Mesendoderm (in vitro differentiated cells): ENCODE results near the gene MTF2.
"Not testable (repeated sequence)": the region's sequence is repeated elsewhere in the genome, so short reads cannot be mapped to it uniquely, and the experiment has no call there.

Experiments used
- DNase-seq: peaks from one replicate; pipeline ENCODE4 v3.0.0; 2013
- H2AK5ac ChIP-seq: 2 replicates; pipeline ENCODE4 v1.6.1; 2013; ENCODE audit warnings: low read length, inconsistent platforms
- H2BK120ac ChIP-seq: 2 replicates; pipeline ENCODE4 v1.6.1; 2013; ENCODE audit warnings: low read depth, mild to moderate bottlenecking, low read length, moderate library complexity, mixed read lengths
- H2BK15ac ChIP-seq: replicated peaks from 2 replicates; pipeline ENCODE4 v1.6.1; 2013; ENCODE audit warnings: low read depth, mild to moderate bottlenecking, moderate library complexity
- H2BK5ac ChIP-seq: 2 replicates; pipeline ENCODE4 v1.6.1; 2013; ENCODE audit warnings: low read length, inconsistent platforms
- H3K18ac ChIP-seq: 2 replicates; pipeline ENCODE4 v1.6.1; 2013; ENCODE audit warnings: mild to moderate bottlenecking, low read length, mixed read lengths
- H3K23ac ChIP-seq: one replicate; pipeline ENCODE4 v1.6.1; 2013; ENCODE audit warnings: low read length
- H3K27ac ChIP-seq: 2 replicates; pipeline ENCODE4 v1.5.1; 2013; ENCODE audit warnings: low read depth, mild to moderate bottlenecking, inconsistent platforms, low read length, moderate library complexity
- H3K27me3 ChIP-seq: 2 replicates; pipeline ENCODE4 v1.6.1; 2013; ENCODE audit warnings: low read length, control low read depth, mild to moderate bottlenecking, inconsistent platforms; ENCODE audit not compliant: insufficient read depth, poor library complexity
- H3K36me3 ChIP-seq: 2 replicates; pipeline ENCODE4 v1.6.1; 2013; ENCODE audit warnings: low read length, inconsistent platforms; ENCODE audit not compliant: control insufficient read depth, insufficient read depth
- H3K4ac ChIP-seq: one replicate; pipeline ENCODE4 v1.6.1; 2013; ENCODE audit warnings: low read depth, mild to moderate bottlenecking, low read length, moderate library complexity
- H3K4me1 ChIP-seq: 2 replicates; pipeline ENCODE4 v1.6.1; 2013; ENCODE audit warnings: low read depth, low read length, inconsistent platforms; ENCODE audit not compliant: control insufficient read depth
- H3K4me2 ChIP-seq: 2 replicates; pipeline ENCODE4 v1.6.1; 2013; ENCODE audit warnings: low read length
- H3K4me3 ChIP-seq: 2 replicates; pipeline ENCODE4 v1.5.1; 2013; ENCODE audit warnings: mild to moderate bottlenecking, low read length
- H3K56ac ChIP-seq: one replicate; pipeline ENCODE4 v1.6.1; 2013; ENCODE audit warnings: low read length
- H3K79me1 ChIP-seq: 2 replicates; pipeline ENCODE4 v1.6.1; 2013; ENCODE audit warnings: low read length, inconsistent platforms
- H3K79me2 ChIP-seq: 2 replicates; pipeline ENCODE4 v1.6.1; 2013; ENCODE audit warnings: mild to moderate bottlenecking, low read length; ENCODE audit not compliant: control insufficient read depth, insufficient read depth
- H3K9ac ChIP-seq: 2 replicates; pipeline ENCODE4 v1.6.1; 2013; ENCODE audit warnings: low read length, inconsistent platforms
- H4K5ac ChIP-seq: one replicate; pipeline ENCODE4 v1.6.1; 2013; ENCODE audit warnings: low read length
- H4K8ac ChIP-seq: one replicate; pipeline ENCODE4 v1.6.1; 2013; ENCODE audit warnings: low read depth, mild to moderate bottlenecking, control low read depth, low read length, moderate library complexity
- WGBS: extraction: QIAGEN DNeasy Blood & Tissue Kit; methylation state at CpG from one replicate; pipeline ENCODE4 v1.1.7; 2013; ENCODE audit warnings: low lambda C conversion rate, missing lambda C conversion rate; ENCODE audit not compliant: insufficient coverage; ENCODE audit errors: extremely low coverage; 5-methylcytosine and 5-hydroxymethylcytosine counted together

MTF2 gene

DNA sequence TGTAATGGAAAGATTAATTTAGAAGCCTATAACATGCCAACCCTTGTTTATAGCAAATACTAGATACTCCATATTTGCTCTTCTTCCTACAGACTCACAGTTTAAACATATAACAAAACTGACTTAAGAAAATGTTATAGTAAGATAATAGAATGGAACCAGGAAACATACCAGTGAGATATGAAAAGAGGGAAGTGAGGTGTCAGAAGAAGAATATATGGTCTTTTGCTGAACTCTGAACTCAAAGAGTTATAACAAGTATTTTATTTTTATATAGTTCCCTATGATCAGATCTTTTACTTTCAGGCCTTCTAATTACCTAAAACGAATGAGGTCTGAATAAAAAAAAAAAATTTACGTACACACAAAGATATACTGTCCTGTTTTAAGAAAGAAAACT is 80.3 kb downstream of the MTF2 start:
- Histone ChIP-seq H2BK5ac (no peak overlapping the region), H3K23ac (no peak overlapping the region), H3K4ac (no peak overlapping the region), H2BK15ac (no peak overlapping the region), H3K79me2 (peaks cover 1% of the 10 kb centered on the region), H3K9ac (no peak overlapping the region), H3K36me3 (no peaks in the 10 kb centered on the region), H3K27ac (no peak overlapping the region), H3K79me1 (peaks cover 3% of the 10 kb centered on the region), H3K18ac (no peak overlapping the region), H4K5ac (no peak overlapping the region), H4K8ac (no peak overlapping the region), H3K27me3 (no peaks in the 10 kb centered on the region), H3K4me3 (no peak overlapping the region), H3K4me2 (no peak overlapping the region), H2BK120ac (no peak overlapping the region), H3K56ac (no peak overlapping the region), H2AK5ac (no peak overlapping the region), H3K4me1 (no peaks in the 10 kb centered on the region)
- DNase-seq, result no peak
- no CpG with 5 or more reads among the region's 2 CpGs for WGBS

DNA sequence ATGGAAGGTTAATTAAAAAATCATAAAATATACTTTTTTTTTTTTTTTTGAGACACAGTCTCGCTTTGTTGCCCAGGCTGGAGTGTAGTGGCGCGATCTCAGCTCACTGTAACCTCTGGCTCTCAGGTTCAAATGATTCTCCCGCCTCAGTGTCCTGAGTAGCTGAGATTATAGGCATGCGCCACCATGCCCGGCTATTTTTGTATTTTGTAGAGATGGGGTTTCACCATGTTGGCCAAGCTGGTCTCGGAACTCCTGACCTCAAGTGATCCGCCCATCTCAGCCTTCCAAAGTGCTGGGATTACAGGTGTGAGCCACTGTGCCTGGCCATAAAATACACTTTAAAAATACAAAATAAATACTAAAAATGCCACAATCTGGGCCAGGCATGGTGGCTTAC is 84.2 kb downstream of the MTF2 start:
- not testable (repeated sequence) for H3K27me3 ChIP-seq, H3K4me1 ChIP-seq, H3K36me3 ChIP-seq, H2BK15ac ChIP-seq, H2BK120ac ChIP-seq, H3K9ac ChIP-seq, H4K8ac ChIP-seq, H4K5ac ChIP-seq, H3K4me3 ChIP-seq, H3K27ac ChIP-seq, H3K56ac ChIP-seq, H2BK5ac ChIP-seq, H3K4ac ChIP-seq, H3K18ac ChIP-seq, DNase-seq, H3K4me2 ChIP-seq, H3K23ac ChIP-seq, H2AK5ac ChIP-seq, H3K79me2 ChIP-seq, H3K79me1 ChIP-seq
- WGBS, result no CpG with 5 or more reads among the region's 8 CpGs

DNA sequence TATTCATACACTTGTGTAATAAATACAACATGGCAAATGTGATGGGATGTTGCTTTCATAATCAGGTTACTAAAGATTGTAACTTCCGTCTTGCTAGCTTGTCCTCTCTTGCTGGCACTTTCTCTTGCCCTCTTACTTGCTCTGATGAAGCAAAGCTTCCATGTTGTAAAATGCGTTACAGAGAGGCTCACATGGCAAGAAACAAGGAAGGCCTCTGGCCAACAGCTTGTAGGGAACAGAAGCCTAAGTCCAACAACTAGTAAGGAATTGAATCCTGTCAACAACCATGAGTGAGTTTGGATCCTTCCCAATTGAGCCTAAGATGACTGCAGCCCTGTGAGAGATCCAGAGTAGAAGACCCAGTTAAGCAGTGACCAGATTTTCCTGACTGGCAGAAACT is 85.7 kb downstream of the MTF2 start:
- Histone ChIP-seq H3K36me3 (no peaks in the 10 kb centered on the region), H3K79me1 (peaks cover 7% of the 10 kb centered on the region), H3K4me1 (no peaks in the 10 kb centered on the region), H3K27ac (no peak overlapping the region), H3K4ac (no peak overlapping the region), H2BK5ac (no peak overlapping the region), H3K27me3 (no peaks in the 10 kb centered on the region), H3K18ac (no peak overlapping the region), H4K5ac (no peak overlapping the region), H3K4me3 (no peak overlapping the region), H3K56ac (no peak overlapping the region), H2BK120ac (no peak overlapping the region), H3K79me2 (peaks cover 4% of the 10 kb centered on the region), H2AK5ac (no peak overlapping the region), H4K8ac (no peak overlapping the region), H3K9ac (no peak overlapping the region), H2BK15ac (no peak overlapping the region), H3K23ac (no peak overlapping the region), H3K4me2 (no peak overlapping the region)
- no peak for DNase-seq
- no CpG with 5 or more reads among the region's 2 CpGs for WGBS

DNA sequence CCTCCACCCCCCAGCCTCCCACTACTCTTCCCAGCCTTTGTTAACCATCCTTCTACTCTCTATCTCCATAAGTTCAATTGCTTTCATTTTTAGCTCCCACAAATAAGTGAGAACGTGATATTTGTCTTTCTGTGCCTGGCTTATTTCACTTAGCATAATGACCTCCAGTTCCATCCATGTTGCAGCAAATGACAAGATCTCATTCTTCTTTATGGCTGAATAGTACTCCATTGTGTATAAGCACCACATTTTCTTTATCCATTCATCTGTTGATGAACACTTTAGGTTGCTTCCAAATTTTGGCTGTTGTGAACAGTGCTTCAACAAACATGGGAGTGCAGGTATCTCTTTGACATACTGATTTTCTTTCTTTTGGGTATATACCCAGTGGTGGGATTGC is 86.8 kb downstream of the MTF2 start:
- H4K8ac ChIP-seq, H3K36me3 ChIP-seq, H3K79me2 ChIP-seq, H3K56ac ChIP-seq, H3K79me1 ChIP-seq, H3K27me3 ChIP-seq, DNase-seq, H3K18ac ChIP-seq, H3K4me1 ChIP-seq, H4K5ac ChIP-seq, H3K4ac ChIP-seq, H2BK120ac ChIP-seq, H3K23ac ChIP-seq, H3K4me3 ChIP-seq, H2AK5ac ChIP-seq, H2BK15ac ChIP-seq, H3K9ac ChIP-seq, H3K4me2 ChIP-seq, H3K27ac ChIP-seq, H2BK5ac ChIP-seq: not testable (repeated sequence)
- no CpG with 5 or more reads among the region's 1 CpG for WGBS

DNA sequence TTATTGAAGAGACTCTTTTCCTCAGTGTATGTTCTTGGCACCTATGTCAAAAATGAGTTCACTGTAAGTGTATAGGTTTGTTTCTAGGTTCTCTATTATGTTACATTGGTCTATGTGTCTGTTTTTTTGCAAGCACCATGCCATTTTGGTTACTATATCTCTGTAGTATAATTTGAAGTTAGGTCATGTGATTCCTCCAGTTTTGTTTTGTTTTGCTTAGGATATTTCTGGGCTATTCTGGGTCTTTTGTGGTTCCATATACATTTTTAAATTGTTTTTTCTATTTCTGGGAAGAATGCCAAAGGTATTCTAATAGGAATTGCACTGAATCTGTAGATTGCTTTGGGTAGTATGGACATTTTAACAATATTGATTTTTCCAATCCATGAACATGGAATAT is 87.9 kb downstream of the MTF2 start:
- H2BK120ac ChIP-seq, result no peak overlapping the region
- no peak overlapping the region for H3K27ac ChIP-seq
- DNase-seq, result no peak
- H4K8ac ChIP-seq, result no peak overlapping the region
- H3K56ac ChIP-seq, result no peak overlapping the region
- H3K36me3 ChIP-seq, result no peaks in the 10 kb centered on the region
- H2BK5ac ChIP-seq, result no peak overlapping the region
- H3K79me1 ChIP-seq, result peaks cover 4% of the 10 kb centered on the region
- H3K27me3 ChIP-seq, result no peaks in the 10 kb centered on the region
- H3K4ac ChIP-seq, result no peak overlapping the region
- no peak overlapping the region for H4K5ac ChIP-seq
- no peak overlapping the region for H3K4me2 ChIP-seq
- H2BK15ac ChIP-seq, result no peak overlapping the region
- H3K18ac ChIP-seq, result no peak overlapping the region
- H3K23ac ChIP-seq, result no peak overlapping the region
- H3K4me1 ChIP-seq, result no peaks in the 10 kb centered on the region
- no peak overlapping the region for H3K4me3 ChIP-seq
- H3K79me2 ChIP-seq, result peaks cover 6% of the 10 kb centered on the region
- H3K9ac ChIP-seq, result no peak overlapping the region
- H2AK5ac ChIP-seq, result no peak overlapping the region

DNA sequence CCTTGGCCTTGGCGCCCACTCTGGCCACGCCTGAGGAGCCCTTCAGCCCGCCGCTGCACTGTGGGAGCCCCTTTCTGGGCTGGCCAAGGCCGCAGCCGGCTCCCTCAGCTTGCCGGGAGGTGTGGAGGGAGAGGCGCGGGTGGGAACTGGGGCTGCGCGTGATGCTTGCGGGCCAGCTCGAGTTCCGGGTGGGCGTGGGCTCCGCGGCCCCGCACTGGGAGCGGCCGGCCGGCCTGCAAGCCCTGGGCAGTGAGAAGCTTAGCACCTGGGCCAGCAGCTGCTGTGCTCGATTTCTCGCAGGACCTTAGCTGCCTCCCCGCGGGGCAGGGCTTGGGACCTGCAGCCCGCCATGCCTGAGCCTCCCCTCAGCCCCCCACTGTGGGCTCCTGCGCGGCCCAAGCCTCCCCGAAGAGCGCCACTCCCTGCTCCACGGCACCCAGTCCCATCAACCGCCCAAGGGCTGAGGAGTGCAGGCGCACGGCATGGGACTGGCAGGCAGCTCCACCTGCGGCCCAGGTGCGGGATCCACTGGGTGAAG is 91.1 kb downstream of the MTF2 start:
- not testable (repeated sequence) for H3K79me1 ChIP-seq, H4K5ac ChIP-seq, H3K27me3 ChIP-seq, H2BK5ac ChIP-seq, H2BK15ac ChIP-seq, DNase-seq, H3K9ac ChIP-seq, H3K4me1 ChIP-seq, H3K18ac ChIP-seq, H3K79me2 ChIP-seq, H3K4me2 ChIP-seq, H3K4ac ChIP-seq, H3K23ac ChIP-seq, H4K8ac ChIP-seq, H3K27ac ChIP-seq, H2AK5ac ChIP-seq, H3K4me3 ChIP-seq, H3K56ac ChIP-seq, H3K36me3 ChIP-seq, H2BK120ac ChIP-seq
- no CpG with 5 or more reads among the region's 36 CpGs for WGBS
